Measurements from ENCODE around the gene RSRP1.

Gene RSRP1

DNA sequence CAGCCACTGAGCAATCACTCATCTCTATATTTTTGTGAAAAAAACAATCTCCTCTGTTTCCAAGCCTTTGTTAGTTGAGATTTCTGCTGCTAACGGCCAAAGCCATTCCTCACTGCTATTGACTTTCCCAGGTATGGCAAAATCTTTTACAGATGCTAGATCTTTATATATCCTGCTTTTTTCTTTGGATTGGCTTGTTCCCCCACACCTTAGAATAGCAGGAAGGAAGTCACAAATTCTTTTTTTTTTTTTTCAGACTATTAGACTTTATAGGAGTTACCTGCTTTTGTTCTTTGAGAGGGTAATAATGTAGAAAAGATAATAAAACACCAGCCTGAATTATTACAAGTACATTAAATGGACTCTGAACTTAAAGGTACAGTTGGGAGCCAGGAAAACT lies 39.2 kb downstream of the RSRP1 start:
- Histone ChIP-seq H3K9me3 (ENCODE audit: control insufficient read depth, low read length) (no peaks in the 10 kb centered on the region), H3K36me3 (ENCODE audit: control insufficient read depth, insufficient read depth, low read length) (no peaks in the 10 kb centered on the region), H3K9ac (ENCODE audit: low read length) (no peak overlapping the region), H3K4me1 (ENCODE audit: control insufficient read depth, insufficient read depth, low read length) (no peaks in the 10 kb centered on the region), H3K27me3 (ENCODE audit: control insufficient read depth, insufficient read depth, low read length) (peaks cover 5% of the 10 kb centered on the region), H3K4me3 (ENCODE audit: low read length) (no peak overlapping the region)

GRCh38 chr1:25206201-25206600 lies 41.1 kb downstream of the RSRP1 start:
- Histone ChIP-seq H3K9me3 (ENCODE audit: control insufficient read depth, low read length) (no peaks in the 10 kb centered on the region), H3K9ac (ENCODE audit: low read length) (no peak overlapping the region), H3K36me3 (ENCODE audit: control insufficient read depth, insufficient read depth, low read length) (no peaks in the 10 kb centered on the region), H3K4me3 (ENCODE audit: low read length) (no peak overlapping the region), H3K27me3 (ENCODE audit: control insufficient read depth, insufficient read depth, low read length) (peaks cover 5% of the 10 kb centered on the region), H3K4me1 (ENCODE audit: control insufficient read depth, insufficient read depth, low read length) (no peaks in the 10 kb centered on the region)

DNA sequence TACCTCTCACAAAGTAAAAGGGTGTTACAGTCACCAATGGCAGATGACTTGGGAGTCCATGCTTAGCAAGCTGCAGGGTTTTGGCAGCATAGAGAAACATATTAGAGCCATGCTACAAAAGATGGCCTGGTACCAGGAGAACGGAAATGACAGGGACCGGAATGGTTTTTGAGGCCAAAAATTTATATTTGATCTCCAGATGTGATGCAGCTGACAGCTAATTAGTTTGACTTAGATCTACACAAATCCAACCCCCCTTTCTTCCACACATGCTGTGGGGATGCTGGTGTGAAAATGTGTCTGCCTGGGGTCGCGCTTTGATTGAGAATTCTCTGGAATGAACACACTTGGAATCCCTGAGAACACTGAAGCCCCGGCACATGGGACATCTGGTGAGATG lies 41.5 kb downstream of the RSRP1 start:
- H3K4me1 ChIP-seq (ENCODE audit: control insufficient read depth, insufficient read depth, low read length) = no peaks in the 10 kb centered on the region
- H3K9me3 ChIP-seq (ENCODE audit: control insufficient read depth, low read length) = no peaks in the 10 kb centered on the region
- H3K36me3 ChIP-seq (ENCODE audit: control insufficient read depth, insufficient read depth, low read length) = no peaks in the 10 kb centered on the region
- peaks cover 4% of the 10 kb centered on the region for H3K27me3 ChIP-seq (ENCODE audit: control insufficient read depth, insufficient read depth, low read length)
- no peak overlapping the region for H3K4me3 ChIP-seq (ENCODE audit: low read length)
- H3K9ac ChIP-seq (ENCODE audit: low read length) = no peak overlapping the region

- Histone ChIP-seq H3K4me1 (ENCODE audit: control insufficient read depth, insufficient read depth, low read length) (no peaks in the 10 kb centered on the region), H3K9me3 (ENCODE audit: control insufficient read depth, low read length) (no peaks in the 10 kb centered on the region), H3K4me3 (ENCODE audit: low read length) (no peak overlapping the region), H3K27me3 (ENCODE audit: control insufficient read depth, insufficient read depth, low read length) (no peaks in the 10 kb centered on the region), H3K9ac (ENCODE audit: low read length) (no peak overlapping the region), H3K36me3 (ENCODE audit: control insufficient read depth, insufficient read depth, low read length) (no peaks in the 10 kb centered on the region)
These were observed 42.3 kb downstream of the RSRP1 start for GRCh38 chr1:25204797-25205480.

DNA sequence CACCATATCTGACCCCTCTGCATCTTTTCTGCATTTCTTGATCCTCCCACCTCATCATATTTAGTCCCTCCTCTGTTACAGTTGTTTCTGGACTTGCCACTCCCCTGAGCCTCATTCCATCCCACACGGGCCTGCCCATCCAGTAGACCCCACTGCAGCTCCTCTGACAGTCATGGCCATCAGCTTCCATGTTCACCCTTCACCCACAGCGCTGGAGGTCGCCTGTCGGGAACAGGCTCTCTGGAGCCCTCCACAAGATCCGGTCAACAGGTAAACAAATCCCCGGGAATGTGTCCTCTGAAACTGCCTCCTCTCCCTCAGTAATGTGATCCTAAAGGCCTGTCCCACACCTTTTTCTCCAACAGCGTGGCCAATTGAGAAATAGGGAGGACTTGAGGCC lies 46.2 kb downstream of the RSRP1 start:
- H3K9ac ChIP-seq (ENCODE audit: low read length) = no peak overlapping the region
- H3K36me3 ChIP-seq (ENCODE audit: control insufficient read depth, insufficient read depth, low read length) = no peaks in the 10 kb centered on the region
- H3K27me3 ChIP-seq (ENCODE audit: control insufficient read depth, insufficient read depth, low read length) = no peaks in the 10 kb centered on the region
- H3K4me1 ChIP-seq (ENCODE audit: control insufficient read depth, insufficient read depth, low read length) = peaks cover 22% of the 10 kb centered on the region
- no peak overlapping the region for H3K4me3 ChIP-seq (ENCODE audit: low read length)
- H3K9me3 ChIP-seq (ENCODE audit: control insufficient read depth, low read length) = no peaks in the 10 kb centered on the region

DNA sequence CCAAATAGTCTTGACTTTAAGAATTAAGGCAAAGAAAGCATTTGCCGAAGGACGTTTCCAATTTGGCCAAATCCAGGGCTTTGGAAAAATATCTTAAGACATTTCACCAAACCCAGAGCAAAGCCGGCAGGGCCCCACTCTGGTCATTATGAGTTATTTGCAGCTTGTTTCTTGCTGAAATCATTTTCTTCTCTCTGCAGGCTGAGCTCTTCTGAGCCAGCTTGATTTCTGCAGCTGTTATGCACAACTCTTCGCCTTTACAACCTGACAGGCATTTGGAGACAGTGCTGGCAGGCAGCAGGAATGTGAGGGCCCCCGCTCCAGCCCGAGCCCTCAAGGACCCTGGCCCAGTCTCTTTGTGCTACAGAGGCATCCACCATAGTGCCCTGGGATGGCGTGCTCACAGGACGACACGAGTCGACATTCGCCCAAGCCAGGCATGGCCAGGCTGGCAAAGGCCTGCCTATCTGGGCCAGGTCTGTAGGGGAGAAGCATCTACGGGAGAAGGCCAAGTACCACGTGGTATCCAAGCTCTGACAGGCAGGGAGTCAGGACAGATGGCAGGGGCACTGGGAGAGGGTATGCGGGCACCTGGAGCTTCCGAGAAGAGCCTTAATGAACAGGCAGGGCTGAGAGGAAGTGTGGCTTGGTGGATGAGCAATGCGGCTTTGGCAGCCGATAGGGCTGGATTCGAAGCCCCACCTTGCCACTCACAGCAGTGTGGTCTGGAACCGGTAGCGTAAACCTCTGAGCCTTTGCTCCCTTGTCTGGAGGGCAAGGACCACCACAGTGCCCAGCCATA lies 47.2 kb downstream of the RSRP1 start:
- no peak overlapping the region for H3K4me3 ChIP-seq (ENCODE audit: low read length)
- H3K4me1 ChIP-seq (ENCODE audit: control insufficient read depth, insufficient read depth, low read length) = peaks cover 32% of the 10 kb centered on the region
- H3K36me3 ChIP-seq (ENCODE audit: control insufficient read depth, insufficient read depth, low read length) = no peaks in the 10 kb centered on the region
- no peak overlapping the region for H3K9ac ChIP-seq (ENCODE audit: low read length)
- H3K27me3 ChIP-seq (ENCODE audit: control insufficient read depth, insufficient read depth, low read length) = no peaks in the 10 kb centered on the region
- no peaks in the 10 kb centered on the region for H3K9me3 ChIP-seq (ENCODE audit: control insufficient read depth, low read length)

- Histone ChIP-seq H3K4me3 (ENCODE audit: low read length) (no peak overlapping the region), H3K9me3 (ENCODE audit: control insufficient read depth, low read length) (no peaks in the 10 kb centered on the region), H3K36me3 (ENCODE audit: control insufficient read depth, insufficient read depth, low read length) (no peaks in the 10 kb centered on the region), H3K9ac (ENCODE audit: low read length) (peak overlapping the region; percentile 60), H3K27me3 (ENCODE audit: control insufficient read depth, insufficient read depth, low read length) (no peaks in the 10 kb centered on the region), H3K4me1 (ENCODE audit: control insufficient read depth, insufficient read depth, low read length) (peaks cover 40% of the 10 kb centered on the region)
These were observed 48.5 kb downstream of the RSRP1 start for GRCh38 chr1:25198663-25199252.

GRCh38 chr1:25197982-25198662 lies 49.1 kb downstream of the RSRP1 start:
- no peak overlapping the region for H3K4me3 ChIP-seq (ENCODE audit: low read length)
- no peaks in the 10 kb centered on the region for H3K9me3 ChIP-seq (ENCODE audit: control insufficient read depth, low read length)
- H3K36me3 ChIP-seq (ENCODE audit: control insufficient read depth, insufficient read depth, low read length) = no peaks in the 10 kb centered on the region
- peaks cover 40% of the 10 kb centered on the region for H3K4me1 ChIP-seq (ENCODE audit: control insufficient read depth, insufficient read depth, low read length)
- H3K9ac ChIP-seq (ENCODE audit: low read length) = no peak overlapping the region
- H3K27me3 ChIP-seq (ENCODE audit: control insufficient read depth, insufficient read depth, low read length) = peaks cover 4% of the 10 kb centered on the region

DNA sequence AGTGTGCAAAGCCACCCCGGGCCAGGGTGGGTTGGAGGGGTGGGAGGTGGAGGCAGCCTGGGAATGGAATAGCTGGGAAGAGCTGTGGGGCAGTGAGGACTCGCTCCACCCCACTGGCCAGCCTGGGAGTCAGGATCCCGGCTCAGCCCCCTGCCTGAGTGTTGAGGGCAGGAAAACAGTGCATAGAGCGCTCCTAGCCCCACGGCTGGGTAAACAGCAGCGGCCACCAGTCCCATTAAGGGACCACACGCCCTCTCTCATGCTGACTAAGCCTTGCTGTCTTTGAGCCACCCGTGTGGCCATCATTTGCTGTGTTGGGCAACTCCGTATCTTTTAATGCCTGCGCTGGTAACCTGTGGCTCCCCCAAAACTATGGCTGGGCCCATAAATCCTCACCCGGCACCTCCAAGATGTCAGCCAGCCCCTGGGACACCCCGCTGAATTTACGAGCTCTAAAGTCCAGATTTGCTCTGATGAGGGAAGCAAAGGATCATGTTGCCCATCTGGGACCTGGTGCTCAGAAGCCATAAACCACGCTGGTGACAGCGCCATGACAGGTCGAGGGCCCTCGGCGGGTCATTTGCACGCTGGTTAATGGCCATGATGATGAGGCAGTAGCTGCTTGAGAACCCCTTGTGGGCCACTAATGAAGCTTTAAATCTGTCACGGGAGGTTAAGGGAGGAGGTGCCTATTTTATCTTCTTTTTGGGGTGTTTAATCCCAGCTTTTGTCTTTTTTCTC lies 49.8 kb downstream of the RSRP1 start:
- H3K27me3 ChIP-seq (ENCODE audit: control insufficient read depth, insufficient read depth, low read length) = peaks cover 6% of the 10 kb centered on the region
- H3K9me3 ChIP-seq (ENCODE audit: control insufficient read depth, low read length) = no peaks in the 10 kb centered on the region
- no peaks in the 10 kb centered on the region for H3K36me3 ChIP-seq (ENCODE audit: control insufficient read depth, insufficient read depth, low read length)
- peaks cover 40% of the 10 kb centered on the region for H3K4me1 ChIP-seq (ENCODE audit: control insufficient read depth, insufficient read depth, low read length)
- no peak overlapping the region for H3K9ac ChIP-seq (ENCODE audit: low read length)
- H3K4me3 ChIP-seq (ENCODE audit: low read length) = no peak overlapping the region

GRCh38 chr1:25196830-25197229 lies 50.4 kb downstream of the RSRP1 start:
- H3K27me3 ChIP-seq (ENCODE audit: control insufficient read depth, insufficient read depth, low read length) = peaks cover 8% of the 10 kb centered on the region
- H3K9me3 ChIP-seq (ENCODE audit: control insufficient read depth, low read length) = no peaks in the 10 kb centered on the region
- no peaks in the 10 kb centered on the region for H3K36me3 ChIP-seq (ENCODE audit: control insufficient read depth, insufficient read depth, low read length)
- H3K4me1 ChIP-seq (ENCODE audit: control insufficient read depth, insufficient read depth, low read length) = peaks cover 40% of the 10 kb centered on the region
- no peak overlapping the region for H3K4me3 ChIP-seq (ENCODE audit: low read length)
- H3K9ac ChIP-seq (ENCODE audit: low read length) = no peak overlapping the region

GRCh38 chr1:25195835-25196234 lies 51.4 kb downstream of the RSRP1 start:
- Histone ChIP-seq H3K27me3 (ENCODE audit: control insufficient read depth, insufficient read depth, low read length) (peaks cover 8% of the 10 kb centered on the region), H3K4me1 (ENCODE audit: control insufficient read depth, insufficient read depth, low read length) (peaks cover 40% of the 10 kb centered on the region)

More at GRCh38 chr1:25195835-25196234, 51.4 kb downstream of the RSRP1 start:
- Histone ChIP-seq H3K9me3 (ENCODE audit: control insufficient read depth, low read length) (no peaks in the 10 kb centered on the region), H3K4me3 (ENCODE audit: low read length) (no peak overlapping the region), H3K9ac (ENCODE audit: low read length) (no peak overlapping the region), H3K36me3 (ENCODE audit: control insufficient read depth, insufficient read depth, low read length) (no peaks in the 10 kb centered on the region)
